SK-N-SH (cell line): ENCODE data around the gene PIK3R5. TPM values are rescaled to one million over a fixed set of nuclear protein-coding genes. Genes with fewer than 3 reads are reported as not detected.

Experiments
- CTCF ChIA-PET: fragments of 300-600, 350-600 bp; formaldehyde crosslinking; extraction: SDS; loops from one replicate; lab custom pipeline; 2021; lab: Yijun Ruan, JAX
- POLR2A ChIA-PET: fragments of 350-600 bp; sonication (Branson Sonifier 250); formaldehyde crosslinking; extraction: SDS; loops from one replicate; lab custom pipeline; 2020; ENCODE audit warnings: antibody characterized with exemption, inconsistent platforms; lab: Yijun Ruan, JAX
- DNase-seq: peaks from one replicate; pipeline ENCODE4 v3.0.0; 2012
- H2AFZ ChIP-seq: fragments of 200-600 bp; sonication (generic); 2 replicates; pipeline ENCODE4 v1.8.1; 2016; ENCODE audit warnings: antibody characterized with exemption, mild to moderate bottlenecking, low read depth
- H3F3A ChIP-seq: fragments of 200-600 bp; sonication (generic); replicated peaks from 2 replicates; pipeline ENCODE3; 2016; ENCODE audit warnings: antibody characterized with exemption, mild to moderate bottlenecking; ENCODE audit not compliant: insufficient read depth
- H3K27ac ChIP-seq, 2 experiments: fragments of 200-500 bp in 1 of 2; fragments of 200-600 bp in 1 of 2; sonication (Bioruptor generic) in 1 of 2; sonication (generic), shearing (Covaris generic) in 1 of 2; 2 replicates each; pipeline versions ENCODE4 v1.5.1 to v1.6.1; 2014 to 2016; ENCODE audit warnings: low read depth in 2 of 2, inconsistent platforms in 1 of 2, low read length in 1 of 2, mild to moderate bottlenecking in 1 of 2, mixed read lengths in 1 of 2
- H3K27me3 ChIP-seq: fragments of 200-600 bp; sonication (generic), shearing (Covaris generic); 2 replicates; pipeline ENCODE4 v1.6.1; 2016; ENCODE audit warnings: mixed run types; ENCODE audit not compliant: insufficient read depth
- H3K36me3 ChIP-seq, 2 experiments: fragments of 200-500 bp in 1 of 2; fragments of 200-600 bp in 1 of 2; sonication (Bioruptor generic) in 1 of 2; sonication (generic) in 1 of 2; replicated peaks in 1 of 2; 2 replicates each; pipeline versions ENCODE3 to v1.5.1; 2014 to 2016; ENCODE audit warnings: low read length in 1 of 2, mild to moderate bottlenecking in 1 of 2; ENCODE audit not compliant: insufficient read depth in 2 of 2, control insufficient read depth in 1 of 2
- H3K4me1 ChIP-seq, 2 experiments: fragments of 200-500 bp in 1 of 2; fragments of 200-600 bp in 1 of 2; sonication (Bioruptor generic) in 1 of 2; sonication (generic), shearing (Covaris generic) in 1 of 2; 2 replicates each; pipeline versions ENCODE4 v1.5.1 to v1.6.1; 2014 to 2016; ENCODE audit warnings: low read depth in 1 of 2, low read length in 1 of 2, mixed run types in 1 of 2; ENCODE audit not compliant: insufficient read depth in 2 of 2, control insufficient read depth in 1 of 2
- H3K4me2 ChIP-seq: fragments of 200-600 bp; sonication (generic), shearing (Covaris generic); 2 replicates; pipeline ENCODE4 v1.6.1; 2017; ENCODE audit warnings: mixed run types
- H3K4me3 ChIP-seq, 2 experiments: fragments of 200-500 bp in 1 of 2; fragments of 200-600 bp in 1 of 2; sonication (Bioruptor generic) in 1 of 2; sonication (generic), shearing (Covaris generic) in 1 of 2; 2 replicates each; pipeline versions ENCODE4 v1.5.1 to v1.8.1; 2014 to 2016; ENCODE audit warnings: low read depth in 2 of 2, inconsistent platforms in 1 of 2, low read length in 1 of 2, mild to moderate bottlenecking in 1 of 2, mixed read lengths in 1 of 2, moderate library complexity in 1 of 2
- H3K79me2 ChIP-seq: fragments of 200-600 bp; sonication (generic); 2 replicates; pipeline ENCODE4 v1.8.1; 2017; ENCODE audit warnings: mild to moderate bottlenecking; ENCODE audit not compliant: insufficient read depth
- H3K9ac ChIP-seq: fragments of 200-600 bp; sonication (generic); 2 replicates; pipeline ENCODE4 v1.6.1; 2017; ENCODE audit warnings: mixed run types
- H3K9me2 ChIP-seq: fragments of 200-600 bp; sonication (generic); 2 replicates; pipeline ENCODE4 v1.6.1; 2017; ENCODE audit warnings: mixed run types
- H3K9me3 ChIP-seq: fragments of 200-600 bp; sonication (generic); 2 replicates; pipeline ENCODE4 v1.6.1; 2017; ENCODE audit warnings: mixed run types, mild to moderate bottlenecking, moderate library complexity
- H4K20me1 ChIP-seq: fragments of 200-600 bp; sonication (generic); 2 replicates; pipeline ENCODE4 v1.6.1; 2017; ENCODE audit warnings: mild to moderate bottlenecking, mixed run types; ENCODE audit not compliant: insufficient read depth
- CHD2 ChIP-seq: fragments of 150-350 bp; IDR thresholded peaks from 2 replicates; pipeline ENCODE4 v1.6.1; 2018; ENCODE audit warnings: low read length; ENCODE audit not compliant: partially characterized antibody
- CTCF ChIP-seq: fragments of 200-600 bp; sonication (generic); IDR thresholded peaks from 2 replicates; pipeline ENCODE4 v1.6.1; 2017; ENCODE audit warnings: antibody characterized with exemption, mild to moderate bottlenecking, moderate library complexity
- EZH2phosphoT487 ChIP-seq: fragments of 200-600 bp; sonication (generic); IDR thresholded peaks from 2 replicates; pipeline ENCODE4 v1.6.1; 2017; ENCODE audit warnings: low read depth, mixed run types, mild to moderate bottlenecking, antibody characterized with exemption, moderate library complexity, borderline replicate concordance
- GABPA ChIP-seq: IDR thresholded peaks from 2 replicates; pipeline ENCODE4 v1.4.0; 2012; ENCODE audit warnings: low read depth, mild to moderate bottlenecking
- GATA2 ChIP-seq: sonication (generic); formaldehyde crosslinking; IDR thresholded peaks from 2 replicates; pipeline ENCODE4 v1.5.0; 2020; ENCODE audit warnings: mild to moderate bottlenecking, missing genetic modification reagents
- NRF1 ChIP-seq: IDR thresholded peaks from 2 replicates; pipeline ENCODE4 v1.6.1; 2012; ENCODE audit warnings: low read depth, mild to moderate bottlenecking, low read length
- RAD21 ChIP-seq: IDR thresholded peaks from 2 replicates; pipeline ENCODE4 v1.6.1; 2012; ENCODE audit warnings: mild to moderate bottlenecking, low read length
- RCOR1 ChIP-seq: fragments of 150-350 bp; IDR thresholded peaks from 2 replicates; pipeline ENCODE4 v1.6.1; 2017; ENCODE audit warnings: antibody characterized with exemption, low read length
- RXRA ChIP-seq: IDR thresholded peaks from 2 replicates; pipeline ENCODE4 v1.4.0; 2012; ENCODE audit warnings: low read depth, mild to moderate bottlenecking, borderline replicate concordance
- SMC3 ChIP-seq: IDR thresholded peaks from 2 replicates; pipeline ENCODE4 v1.6.1; 2012; ENCODE audit warnings: low read depth, low read length, improper control_type of control experiment
- TAF1 ChIP-seq: IDR thresholded peaks from 2 replicates; pipeline ENCODE4 v1.6.1; 2012; ENCODE audit warnings: low read depth, mild to moderate bottlenecking, low read length, moderate library complexity, borderline replicate concordance
- TCF12 ChIP-seq: IDR thresholded peaks from 2 replicates; pipeline ENCODE4 v1.4.0; 2012
- TEAD4 ChIP-seq: IDR thresholded peaks from 2 replicates; pipeline ENCODE4 v1.4.0; 2012; ENCODE audit warnings: mild to moderate bottlenecking, borderline replicate concordance; ENCODE audit not compliant: insufficient read depth
- YY1 ChIP-seq: IDR thresholded peaks from 2 replicates; pipeline ENCODE4 v1.4.0; 2012; ENCODE audit warnings: low read depth, mild to moderate bottlenecking
- ZBTB33 ChIP-seq: IDR thresholded peaks from 2 replicates; pipeline ENCODE4 v1.4.0; 2012; ENCODE audit warnings: low read depth, borderline replicate concordance
- WGBS: methylation state at CpG from one replicate; pipeline ENCODE4 v1.1.6; 2017; ENCODE audit warnings: low lambda C conversion rate; 5-methylcytosine and 5-hydroxymethylcytosine counted together
- polyA plus RNA-seq, 3 experiments: library from polyadenylated mRNA; depleted of rRNA; stranded (reverse); fragments of >200 nt; gene quantifications; 2 replicates each; pipeline ENCODE4 v1.2.3, GENCODE V29; 2012
- TF ChIP-seq, protein P1 (sequence below): fragments of 150-350 bp; IDR thresholded peaks from 2 replicates; pipeline ENCODE4 v1.6.1; 2017; ENCODE audit warnings: antibody characterized with exemption, low read length, low read depth, borderline replicate concordance

PIK3R5 gene
- polyA plus RNA-seq, 1 of the 3 experiments (the other 2 are of a cell fraction) = not detected

DNA sequence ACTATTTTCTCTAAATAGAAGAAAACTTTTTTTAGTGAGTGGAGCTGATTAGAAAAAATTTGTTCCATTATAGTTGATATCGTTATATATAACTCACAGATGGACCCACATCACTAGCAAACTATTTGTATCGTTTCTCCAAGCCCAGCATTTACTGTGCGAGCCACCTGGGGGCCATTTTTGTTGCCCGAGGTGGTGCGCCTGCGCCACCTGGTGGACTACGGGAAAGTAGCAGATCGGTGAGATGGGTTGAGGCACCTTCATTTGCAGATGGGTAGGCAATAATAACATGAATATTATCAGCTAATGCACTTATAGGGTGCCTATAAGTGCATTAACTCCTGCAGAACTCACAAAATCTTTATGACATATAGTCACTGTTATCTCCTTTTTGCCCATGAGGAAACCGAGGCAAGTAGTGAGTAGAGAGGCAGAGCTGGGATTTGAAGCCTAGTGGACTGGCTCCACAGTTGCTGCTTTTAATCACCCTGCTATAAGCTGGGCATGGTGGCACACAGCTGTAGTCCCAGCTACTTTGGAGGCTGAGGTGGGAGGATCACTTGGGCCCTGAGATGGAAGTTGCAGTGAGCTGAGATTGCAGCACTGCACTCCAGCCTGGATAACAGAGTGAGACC is 32.6 kb upstream of the PIK3R5 start:
- no peaks in the 10 kb centered on the region; the same call in 1 of the 2 replicates for H3K27me3 ChIP-seq
- no peaks in the 10 kb centered on the region for H3F3A ChIP-seq
- DNase-seq = peak; percentile 62
- no peak overlapping the region for H3K9ac ChIP-seq
- TF ChIP-seq YY1 (peak; percentile 76; the same call in 1 of the 2 replicates), RXRA (no peak), CTCF (peak; percentile 87), NRF1 (no peak), GATA2 (no peak), SMC3 (peak; percentile 57), GABPA (no peak), RAD21 (peak; percentile 58)
- TF ChIP-seq, protein P1, sequence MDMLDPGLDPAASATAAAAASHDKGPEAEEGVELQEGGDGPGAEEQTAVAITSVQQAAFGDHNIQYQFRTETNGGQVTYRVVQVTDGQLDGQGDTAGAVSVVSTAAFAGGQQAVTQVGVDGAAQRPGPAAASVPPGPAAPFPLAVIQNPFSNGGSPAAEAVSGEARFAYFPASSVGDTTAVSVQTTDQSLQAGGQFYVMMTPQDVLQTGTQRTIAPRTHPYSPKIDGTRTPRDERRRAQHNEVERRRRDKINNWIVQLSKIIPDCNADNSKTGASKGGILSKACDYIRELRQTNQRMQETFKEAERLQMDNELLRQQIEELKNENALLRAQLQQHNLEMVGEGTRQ = no peak
- no peaks in the 10 kb centered on the region for H3K36me3 ChIP-seq
- H3K4me1 ChIP-seq = no peaks in the 10 kb centered on the region
- ChIA-PET CTCF (interaction anchor here (0.7 to 2.2 kb wide), 15 partner anchors 9 to 557 kb away, joined by 3 to 13 read pairs (median 4); no protein-coding TSS in a partner anchor), POLR2A (no interaction called here)
- no peak overlapping the region for H3K4me2 ChIP-seq
- no peak overlapping the region; a peak in 1 of 4 replicates for H3K4me3 ChIP-seq
- H3K9me3 ChIP-seq = no peaks in the 10 kb centered on the region
- H4K20me1 ChIP-seq = no peaks in the 10 kb centered on the region
- H3K9me2 ChIP-seq = no peaks in the 10 kb centered on the region
- no peaks in the 10 kb centered on the region for H3K79me2 ChIP-seq
- H2AFZ ChIP-seq = no peak overlapping the region
- H3K27ac ChIP-seq = no peak overlapping the region
- WGBS = 3% methylated on average over 9 of the region's 9 CpGs

GRCh38 chr17:8995711-8996110 is 30.2 kb upstream of the PIK3R5 start:
- H3K9ac ChIP-seq = no peak overlapping the region
- no peak for TF ChIP-seq RXRA
- TF ChIP-seq, protein P1 = no peak
- no peak for TF ChIP-seq CHD2
- TF ChIP-seq TEAD4 = no peak
- no peak for TF ChIP-seq RAD21
- TF ChIP-seq EZH2phosphoT487 = no peak
- TF ChIP-seq TCF12 = no peak
- no peak for TF ChIP-seq GATA2
- TF ChIP-seq TAF1 = no peak
- TF ChIP-seq RCOR1 = no peak
- TF ChIP-seq YY1 = no peak
- no peak for TF ChIP-seq ZBTB33
- TF ChIP-seq CTCF = no peak
- H3K4me2 ChIP-seq = no peak overlapping the region
- ChIA-PET CTCF (interaction anchor here (0.9 to 2.2 kb wide), 6 partner anchors 9 to 534 kb away, joined by 3 to 29 read pairs (median 4); no protein-coding TSS in a partner anchor), POLR2A (no interaction called here)
- no peak overlapping the region for H2AFZ ChIP-seq
- H3F3A ChIP-seq = no peaks in the 10 kb centered on the region
- H3K9me3 ChIP-seq = no peaks in the 10 kb centered on the region
- H3K79me2 ChIP-seq = no peaks in the 10 kb centered on the region
- H3K36me3 ChIP-seq = no peaks in the 10 kb centered on the region
- no peaks in the 10 kb centered on the region for H3K4me1 ChIP-seq
- H3K9me2 ChIP-seq = no peaks in the 10 kb centered on the region
- H3K4me3 ChIP-seq = no peak overlapping the region
- 6% methylated on average over 7 of the region's 7 CpGs for WGBS
- no peak overlapping the region for H3K27ac ChIP-seq
- no peaks in the 10 kb centered on the region for H4K20me1 ChIP-seq
- no peaks in the 10 kb centered on the region; the same call in 1 of the 2 replicates for H3K27me3 ChIP-seq
- no peak for DNase-seq
